GM06990 (cell line): ENCODE data around the gene DNMT1.

ENCODE experiments used
- DNase-seq: peaks from one replicate; pipeline ENCODE4 v3.0.0-alpha.2; 2011; ENCODE audit not compliant: insufficient read length; ENCODE audit errors: extremely low read depth
- H3K27me3 ChIP-seq: replicated peaks from 2 replicates; pipeline ENCODE4 v1.6.0; 2011; ENCODE audit warnings: low read length; ENCODE audit not compliant: control insufficient read depth, insufficient read depth
- H3K36me3 ChIP-seq: 2 replicates; pipeline ENCODE4 v1.5.1; 2011; ENCODE audit warnings: low read length; ENCODE audit not compliant: control insufficient read depth, insufficient read depth
- H3K4me3 ChIP-seq: replicated peaks from 2 replicates; pipeline ENCODE4 v1.5.1; 2011; ENCODE audit warnings: low read depth, mild to moderate bottlenecking, control low read depth, low read length
- CTCF ChIP-seq: IDR thresholded peaks from 2 replicates; pipeline ENCODE4 v1.5.1; 2011; ENCODE audit warnings: low read length, control low read depth, mild to moderate bottlenecking, inconsistent platforms; ENCODE audit not compliant: insufficient read depth, poor library complexity, severe bottlenecking

DNMT1 gene

GRCh38 chr19:10110076-10110971 lies 84.4 kb downstream of the DNMT1 start:
- H3K36me3 ChIP-seq: peaks cover 50% of the 10 kb centered on the region
- no peak for TF ChIP-seq CTCF
- DNase-seq: no peak
- H3K4me3 ChIP-seq: peak overlapping the region; percentile 42
- no peaks in the 10 kb centered on the region for H3K27me3 ChIP-seq

- no peak for DNase-seq
- no peak for TF ChIP-seq CTCF
- Histone ChIP-seq H3K4me3 (no peak overlapping the region; the same call in 1 of the 2 replicates), H3K27me3 (no peaks in the 10 kb centered on the region), H3K36me3 (peaks cover 45% of the 10 kb centered on the region)
Observed at GRCh38 chr19:10109528-10109927, 85.2 kb downstream of the DNMT1 start.

GRCh38 chr19:10107817-10108367 lies 86.9 kb downstream of the DNMT1 start:
- no peak for TF ChIP-seq CTCF
- Histone ChIP-seq H3K4me3 (peak overlapping the region; percentile 98), H3K36me3 (peaks cover 38% of the 10 kb centered on the region), H3K27me3 (no peaks in the 10 kb centered on the region)
- DNase-seq: no peak

- H3K4me3 ChIP-seq: peak overlapping the region; percentile 98
- H3K36me3 ChIP-seq: peaks cover 38% of the 10 kb centered on the region
- TF ChIP-seq CTCF: no peak
- H3K27me3 ChIP-seq: no peaks in the 10 kb centered on the region
- no peak for DNase-seq
Observed at GRCh38 chr19:10107254-10107653, 87.5 kb downstream of the DNMT1 start.

GRCh38 chr19:10106100-10106936 lies 88.4 kb downstream of the DNMT1 start, which contains the start of gene PPAN:
Gene PPAN (plus strand): TSS chr19:10106362. CDS start chr19:10106395, 33 bp downstream.
- TF ChIP-seq CTCF: no peak
- Histone ChIP-seq H3K4me3 (peak within 1 kb of the TSS; percentile 98), H3K36me3 (peaks cover 34% of the 10 kb centered on the region), H3K27me3 (no peaks in the 10 kb centered on the region)
- DNase-seq: peak; percentile 98
